A673 (cell line): ENCODE data around the gene SGPL1. TPM values are rescaled to one million over a fixed set of nuclear protein-coding genes. Genes with fewer than 3 reads are reported as not detected.

ENCODE experiments used
- BruUV-seq: library from RNA; stranded (reverse); fragments of 400-500 nt; replicated peaks from 2 replicates; lab custom pipeline; 2021; lab: Mats Ljungman, UMichigan
- CTCF ChIA-PET: fragments of 300-600 bp; sonication (Branson Sonifier 250); formaldehyde crosslinking; loops from one replicate; lab custom pipeline; 2022; ENCODE audit warnings: antibody characterized with exemption; lab: Charles Lee
- POLR2A ChIA-PET: fragments of 300-600 bp; sonication (Branson Sonifier 250); formaldehyde crosslinking; loops from one replicate; lab custom pipeline; 2022; ENCODE audit warnings: antibody characterized with exemption; ENCODE audit not compliant: low non-redundant PET; lab: Charles Lee
- DNase-seq: peaks from one replicate; pipeline ENCODE4 v3.0.0-alpha.2; 2015; ENCODE audit warnings: low spot score
- H3K27ac ChIP-seq: fragments of 200-600 bp; sonication (generic); 2 replicates; pipeline ENCODE4 v1.5.1; 2016; ENCODE audit warnings: mixed run types, low read depth, mild to moderate bottlenecking, mixed read lengths, antibody characterized with exemption, low read length; ENCODE audit not compliant: poor library complexity, severe bottlenecking
- H3K27me3 ChIP-seq: fragments of 200-600 bp; sonication (generic); replicated peaks from 2 replicates; pipeline ENCODE4 v1.6.1; 2017; ENCODE audit warnings: mixed run types, low read depth, mild to moderate bottlenecking, mixed read lengths, antibody characterized with exemption, low read length; ENCODE audit not compliant: insufficient read depth, poor library complexity
- H3K36me3 ChIP-seq: fragments of 200-600 bp; sonication (generic); 2 replicates; pipeline ENCODE4 v1.6.1; 2016; ENCODE audit warnings: mixed run types, mild to moderate bottlenecking, mixed read lengths, antibody characterized with exemption, low read length; ENCODE audit not compliant: insufficient read depth, poor library complexity, severe bottlenecking
- H3K4me1 ChIP-seq: fragments of 200-600 bp; sonication (generic); 2 replicates; pipeline ENCODE4 v1.6.1; 2017; ENCODE audit warnings: mixed run types, mild to moderate bottlenecking, mixed read lengths, antibody characterized with exemption, low read length; ENCODE audit not compliant: insufficient read depth, poor library complexity, severe bottlenecking
- H3K4me3 ChIP-seq: fragments of 200-600 bp; sonication (generic); 2 replicates; pipeline ENCODE4 v1.5.1; 2016; ENCODE audit warnings: low read depth, mixed run types, mild to moderate bottlenecking, mixed read lengths, low read length; ENCODE audit not compliant: poor library complexity, severe bottlenecking
- H3K9me3 ChIP-seq: fragments of 200-600 bp; sonication (generic); 2 replicates; pipeline ENCODE4 v1.6.1; 2016; ENCODE audit warnings: mixed run types, low read depth, mild to moderate bottlenecking, mixed read lengths, antibody characterized with exemption, low read length; ENCODE audit not compliant: poor library complexity, severe bottlenecking
- EZH2 ChIP-seq: fragments of 200-600 bp; sonication (generic); IDR thresholded peaks from 2 replicates; pipeline ENCODE4 v1.6.1; 2017; ENCODE audit warnings: borderline replicate concordance, low read depth, mild to moderate bottlenecking, mixed read lengths, antibody characterized with exemption, low read length; ENCODE audit not compliant: poor library complexity, severe bottlenecking
- intact Hi-C: fragments of 100-400 bp; cut with micrococcal nuclease; formaldehyde crosslinking; loops from one replicate; pipeline ENCODE4 v1.10.0; 2022; ENCODE audit not compliant: unreplicated experiment
- total RNA-seq: library from RNA; stranded (reverse); gene quantifications from 2 replicates; pipeline ENCODE4 v1.2.3, GENCODE V29; 2021
- TF ChIP-seq, protein P1 (sequence below): fragments of 300-800, 200-600 bp; sonication (generic); conservative IDR thresholded peaks from 2 replicates; pipeline ENCODE4 v1.5.1; 2017; ENCODE audit warnings: low read depth, mild to moderate bottlenecking, antibody characterized with exemption, low read length, moderate library complexity, mixed read lengths

SGPL1 gene
- total RNA-seq, 1 experiment from 2014 or later = 48.6 TPM

DNA sequence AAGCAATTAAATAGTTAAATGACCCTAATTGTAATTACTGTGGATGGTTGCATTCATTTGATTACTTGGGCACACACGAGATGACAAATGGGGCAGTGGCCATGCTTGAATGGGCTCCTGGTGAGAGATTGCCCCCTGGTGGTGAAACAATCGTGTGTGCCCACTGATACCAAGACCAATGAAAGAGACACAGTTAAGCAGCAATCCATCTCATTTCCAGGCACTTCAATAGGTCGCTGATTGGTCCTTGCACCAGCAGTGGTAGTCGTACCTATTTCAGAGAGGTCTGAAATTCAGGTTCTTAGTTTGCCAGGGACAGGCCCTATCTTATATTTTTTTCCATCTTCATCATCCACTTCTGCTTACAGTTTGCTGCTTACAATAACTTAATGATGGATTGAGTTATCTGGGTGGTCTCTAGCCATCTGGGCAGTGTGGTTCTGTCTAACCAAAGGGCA lies 64.4 kb downstream of the SGPL1 start:
- Histone ChIP-seq H3K36me3 (peaks cover 12% of the 10 kb centered on the region), H3K27me3 (no peaks in the 10 kb centered on the region), H3K4me1 (no peaks in the 10 kb centered on the region), H3K4me3 (no peak overlapping the region), H3K9me3 (no peaks in the 10 kb centered on the region), H3K27ac (no peak overlapping the region)
- no TSS peak for BruUV-seq
- ChIA-PET POLR2A (no interaction called here), CTCF (no interaction called here)
- peak; percentile 83 for DNase-seq
- intact Hi-C loops = loop anchor here (1.0 to 5.0 kb wide), 3 partner anchors 65 to 418 kb away; partner anchors contain the start of gene SGPL1
- TF ChIP-seq, protein P1, sequence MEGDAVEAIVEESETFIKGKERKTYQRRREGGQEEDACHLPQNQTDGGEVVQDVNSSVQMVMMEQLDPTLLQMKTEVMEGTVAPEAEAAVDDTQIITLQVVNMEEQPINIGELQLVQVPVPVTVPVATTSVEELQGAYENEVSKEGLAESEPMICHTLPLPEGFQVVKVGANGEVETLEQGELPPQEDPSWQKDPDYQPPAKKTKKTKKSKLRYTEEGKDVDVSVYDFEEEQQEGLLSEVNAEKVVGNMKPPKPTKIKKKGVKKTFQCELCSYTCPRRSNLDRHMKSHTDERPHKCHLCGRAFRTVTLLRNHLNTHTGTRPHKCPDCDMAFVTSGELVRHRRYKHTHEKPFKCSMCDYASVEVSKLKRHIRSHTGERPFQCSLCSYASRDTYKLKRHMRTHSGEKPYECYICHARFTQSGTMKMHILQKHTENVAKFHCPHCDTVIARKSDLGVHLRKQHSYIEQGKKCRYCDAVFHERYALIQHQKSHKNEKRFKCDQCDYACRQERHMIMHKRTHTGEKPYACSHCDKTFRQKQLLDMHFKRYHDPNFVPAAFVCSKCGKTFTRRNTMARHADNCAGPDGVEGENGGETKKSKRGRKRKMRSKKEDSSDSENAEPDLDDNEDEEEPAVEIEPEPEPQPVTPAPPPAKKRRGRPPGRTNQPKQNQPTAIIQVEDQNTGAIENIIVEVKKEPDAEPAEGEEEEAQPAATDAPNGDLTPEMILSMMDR = peak; percentile 93
- no peak for TF ChIP-seq EZH2

- ChIA-PET POLR2A (no interaction called here), CTCF (no interaction called here)
- Histone ChIP-seq H3K4me1 (peaks cover 5% of the 10 kb centered on the region), H3K4me3 (no peak overlapping the region), H3K27me3 (no peaks in the 10 kb centered on the region), H3K9me3 (no peaks in the 10 kb centered on the region), H3K27ac (no peak overlapping the region), H3K36me3 (peaks cover 10% of the 10 kb centered on the region)
- no TSS peak for BruUV-seq
- TF ChIP-seq, protein P1 = no peak
- TF ChIP-seq EZH2 = no peak
- intact Hi-C loops = loop anchor here (5.0 kb wide), 1 partner anchor 422 kb away; no protein-coding TSS in a partner anchor
- DNase-seq = no peak
These were observed 69.0 kb downstream of the SGPL1 start for GRCh38 chr10:70884741-70885140.

- no TSS peak for BruUV-seq
- Histone ChIP-seq H3K27me3 (no peaks in the 10 kb centered on the region), H3K4me1 (peaks cover 5% of the 10 kb centered on the region), H3K9me3 (no peaks in the 10 kb centered on the region), H3K27ac (peak overlapping the region; percentile 16), H3K36me3 (peaks cover 10% of the 10 kb centered on the region), H3K4me3 (no peak overlapping the region)
- no peak for DNase-seq
- ChIA-PET POLR2A (no interaction called here), CTCF (no interaction called here)
- intact Hi-C loops = no loop called here
- TF ChIP-seq, protein P1 = no peak
- TF ChIP-seq EZH2 = no peak
These were observed 69.7 kb downstream of the SGPL1 start for GRCh38 chr10:70885481-70885880.
